HG02763 (cell line): Measurements from ENCODE around the gene PLXNA1.

Source experiments
- ATAC-seq: cut with Tn5 transposase; IDR thresholded peaks from one replicate; pipeline ENCODE4 v1.9.1; 2021; ENCODE audit warnings: mild to moderate bottlenecking, moderate library complexity; ENCODE audit not compliant: unreplicated experiment

Gene PLXNA1

GRCh38 chr3:127015282-127016042 lies 32.5 kb downstream of the PLXNA1 start:
- peak; percentile 67 for ATAC-seq

- no peak for ATAC-seq
These were observed 33.1 kb downstream of the PLXNA1 start for GRCh38 chr3:127016043-127016343.

DNA sequence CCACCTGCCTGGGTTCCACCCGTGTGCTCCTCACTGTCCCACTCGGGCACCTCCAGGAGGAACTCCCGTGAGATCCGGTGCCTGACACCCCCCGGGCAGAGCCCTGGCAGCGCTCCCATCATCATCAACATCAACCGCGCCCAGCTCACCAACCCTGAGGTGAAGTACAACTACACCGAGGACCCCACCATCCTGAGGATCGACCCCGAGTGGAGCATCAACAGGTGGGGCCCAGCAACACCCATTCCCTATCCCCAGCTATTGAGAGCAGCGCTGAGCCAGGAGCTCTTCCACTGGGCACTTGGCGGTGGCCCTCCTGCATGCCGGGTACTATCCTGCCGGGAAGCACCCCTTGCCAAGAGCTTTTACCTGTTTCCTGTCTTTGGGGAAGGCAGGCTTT lies 33.5 kb downstream of the PLXNA1 start:
- no peak for ATAC-seq

DNA sequence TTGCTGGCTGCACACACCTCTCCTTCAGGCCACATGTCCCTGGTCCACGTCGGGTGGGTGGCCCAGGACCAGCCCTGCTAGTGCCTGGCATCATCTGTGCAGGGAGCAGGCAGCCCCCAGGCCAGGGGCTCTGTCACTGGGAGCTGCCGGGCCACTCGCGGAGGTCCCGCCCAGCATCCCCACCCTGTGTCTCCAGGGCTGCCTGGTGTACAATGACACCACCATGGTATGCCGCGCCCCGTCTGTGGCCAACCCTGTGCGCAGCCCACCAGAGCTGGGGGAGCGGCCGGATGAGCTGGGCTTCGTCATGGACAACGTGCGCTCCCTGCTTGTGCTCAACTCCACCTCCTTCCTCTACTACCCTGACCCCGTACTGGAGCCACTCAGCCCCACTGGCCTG lies 34.3 kb downstream of the PLXNA1 start:
- ATAC-seq, result no peak

- no peak for ATAC-seq
These were observed 34.9 kb downstream of the PLXNA1 start for GRCh38 chr3:127017781-127018180.

DNA sequence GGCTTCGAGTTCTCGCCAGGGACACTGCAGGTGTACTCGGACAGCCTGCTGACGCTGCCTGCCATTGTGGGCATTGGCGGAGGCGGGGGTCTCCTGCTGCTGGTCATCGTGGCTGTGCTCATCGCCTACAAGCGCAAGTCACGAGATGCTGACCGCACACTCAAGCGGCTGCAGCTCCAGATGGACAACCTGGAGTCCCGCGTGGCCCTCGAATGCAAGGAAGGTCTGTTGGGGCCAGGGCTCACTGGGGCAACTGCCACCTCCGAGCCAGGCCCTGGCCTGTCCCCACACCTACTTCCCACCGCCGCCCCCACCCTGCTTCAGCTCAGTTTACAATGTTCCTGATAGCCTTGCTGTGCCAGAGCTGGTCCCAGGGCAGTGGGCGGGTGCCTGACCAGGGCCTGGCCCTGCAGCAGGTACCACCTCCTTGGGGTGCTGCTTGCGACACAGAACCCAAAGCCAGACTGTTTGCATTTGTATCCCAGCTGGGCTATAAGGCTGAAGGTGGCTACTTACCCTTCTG lies 35.5 kb downstream of the PLXNA1 start:
- no peak for ATAC-seq

DNA sequence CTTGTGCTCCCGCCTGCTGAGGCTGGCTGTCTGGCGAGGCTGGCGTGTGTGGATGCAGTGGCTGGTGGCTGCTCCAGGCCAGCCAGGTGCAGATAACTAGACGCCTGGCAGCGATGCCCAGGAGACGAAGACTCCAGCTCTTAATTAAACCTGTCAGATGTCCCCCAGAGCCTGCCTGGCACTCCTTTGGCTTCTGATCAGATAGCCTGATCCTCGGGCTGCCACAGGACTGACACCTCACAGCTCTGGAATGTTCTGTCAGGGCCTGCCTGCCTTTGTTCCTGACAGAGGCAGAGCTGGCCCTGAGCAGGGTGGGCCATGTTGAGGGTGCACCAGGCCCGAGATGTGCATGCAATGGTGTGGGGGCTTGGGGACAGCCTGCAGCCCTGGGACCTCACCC lies 36.5 kb downstream of the PLXNA1 start:
- no peak for ATAC-seq

- no peak for ATAC-seq
These were observed 37.6 kb downstream of the PLXNA1 start for GRCh38 chr3:127020543-127020942.

DNA sequence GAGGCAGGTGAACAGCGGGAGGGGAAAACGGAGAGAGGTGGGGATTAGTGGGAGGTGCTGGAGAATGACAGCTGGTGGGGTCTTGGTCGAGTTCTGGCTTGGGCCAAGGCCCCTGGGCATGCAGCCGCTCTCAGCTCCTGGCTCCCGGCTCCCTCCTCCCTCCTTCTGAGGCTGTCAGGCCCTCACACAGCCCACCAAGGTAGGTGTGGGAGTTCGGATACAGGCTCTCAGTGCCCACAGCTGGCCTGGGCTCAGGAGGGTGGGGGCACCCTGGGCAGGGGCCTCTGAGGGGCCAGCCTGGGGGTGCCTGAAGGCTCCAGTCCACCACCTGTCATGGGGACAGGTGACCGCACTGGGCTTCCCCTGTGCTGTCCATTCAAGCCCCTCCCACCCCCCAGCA lies 39.9 kb downstream of the PLXNA1 start:
- no peak for ATAC-seq

DNA sequence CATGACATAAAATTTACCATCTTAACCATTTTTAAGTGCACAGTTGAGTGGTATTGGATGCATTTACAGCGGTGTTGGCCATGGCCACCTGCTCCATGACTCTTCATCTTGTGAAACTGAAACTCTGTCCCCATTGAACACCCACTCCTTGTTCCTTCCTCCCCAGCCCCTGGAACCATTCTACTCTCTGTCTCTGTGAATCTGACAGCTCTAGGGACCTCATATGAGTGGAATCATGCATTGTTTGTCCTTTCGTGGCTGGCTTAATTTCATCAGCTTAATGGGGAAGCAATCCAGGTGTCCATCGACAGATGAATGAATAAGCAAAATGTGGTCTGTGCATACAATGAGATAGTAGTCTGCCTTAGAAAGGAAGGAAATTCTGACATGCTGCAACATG lies 42.5 kb downstream of the PLXNA1 start:
- ATAC-seq, result no peak

DNA sequence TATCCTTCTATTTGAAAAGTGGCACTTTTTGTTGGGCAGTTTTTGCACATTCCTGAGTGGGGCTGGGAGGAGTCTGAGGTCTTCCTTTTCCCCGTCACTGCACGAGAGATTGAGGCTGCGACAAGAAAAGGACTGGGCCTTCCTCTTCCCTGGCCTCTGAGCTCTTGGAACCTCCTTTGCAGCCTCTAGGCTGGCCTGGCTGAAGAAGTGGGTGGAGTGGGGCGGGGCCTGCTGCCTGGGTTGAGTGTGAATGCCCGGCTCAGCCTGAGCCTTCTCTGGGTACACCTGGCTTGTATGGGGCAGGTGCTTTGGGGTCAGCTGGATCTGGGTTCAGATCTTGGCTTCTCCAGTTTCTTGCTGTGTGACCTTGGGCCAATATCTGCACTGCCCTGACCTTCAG lies 43.1 kb downstream of the PLXNA1 start:
- no peak for ATAC-seq

- ATAC-seq, result no peak
These were observed 43.7 kb downstream of the PLXNA1 start for GRCh38 chr3:127026661-127027060.

GRCh38 chr3:127027061-127027735 lies 44.3 kb downstream of the PLXNA1 start:
- no peak for ATAC-seq

- no peak for ATAC-seq
These were observed 45.1 kb downstream of the PLXNA1 start for GRCh38 chr3:127027811-127028548.

DNA sequence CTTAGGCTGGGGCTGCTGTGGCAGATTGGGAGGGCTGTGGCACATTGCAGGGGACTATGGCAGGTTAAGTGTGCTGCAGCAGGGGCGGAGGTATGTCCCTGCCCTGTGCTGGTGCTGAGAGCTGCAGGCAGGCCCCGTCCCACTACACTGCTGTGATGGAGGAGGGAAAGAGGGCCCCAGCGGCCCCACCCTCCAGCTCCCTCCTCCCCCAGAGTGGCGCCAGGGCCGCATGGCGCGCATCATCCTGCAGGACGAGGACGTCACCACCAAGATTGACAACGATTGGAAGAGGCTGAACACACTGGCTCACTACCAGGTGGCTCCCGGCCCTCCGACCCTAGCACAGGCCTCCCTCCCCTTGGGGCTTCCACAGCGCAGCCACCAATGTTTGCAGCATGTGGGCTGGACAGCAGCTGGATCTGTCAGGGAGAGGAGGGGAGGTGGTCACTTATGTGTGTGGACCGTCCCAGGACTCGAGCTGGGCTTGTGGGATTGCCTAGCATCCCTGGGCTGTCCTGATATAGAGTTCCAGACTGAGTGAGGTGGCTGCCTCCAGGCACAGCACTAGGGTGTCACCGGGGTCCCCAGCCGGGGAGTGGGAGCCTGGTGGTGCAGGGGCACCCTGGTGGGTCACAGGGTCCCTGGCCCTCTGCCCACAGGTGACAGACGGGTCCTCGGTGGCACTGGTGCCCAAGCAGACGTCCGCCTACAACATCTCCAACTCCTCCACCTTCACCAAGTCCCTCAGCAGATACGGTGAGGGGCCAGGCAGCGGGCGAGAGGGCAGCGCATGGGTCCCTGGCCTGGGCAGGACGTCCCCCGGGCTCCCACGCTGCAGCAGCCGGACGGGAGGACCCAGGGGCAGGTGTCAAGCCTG lies 46.1 kb downstream of the PLXNA1 start:
- ATAC-seq, result no peak

- ATAC-seq, result no peak
These were observed 47.0 kb downstream of the PLXNA1 start for GRCh38 chr3:127029658-127030507.

- ATAC-seq, result no peak
These were observed 47.8 kb downstream of the PLXNA1 start for GRCh38 chr3:127030508-127031412.

- no peak for ATAC-seq
These were observed 48.5 kb downstream of the PLXNA1 start for GRCh38 chr3:127031413-127031810.

DNA sequence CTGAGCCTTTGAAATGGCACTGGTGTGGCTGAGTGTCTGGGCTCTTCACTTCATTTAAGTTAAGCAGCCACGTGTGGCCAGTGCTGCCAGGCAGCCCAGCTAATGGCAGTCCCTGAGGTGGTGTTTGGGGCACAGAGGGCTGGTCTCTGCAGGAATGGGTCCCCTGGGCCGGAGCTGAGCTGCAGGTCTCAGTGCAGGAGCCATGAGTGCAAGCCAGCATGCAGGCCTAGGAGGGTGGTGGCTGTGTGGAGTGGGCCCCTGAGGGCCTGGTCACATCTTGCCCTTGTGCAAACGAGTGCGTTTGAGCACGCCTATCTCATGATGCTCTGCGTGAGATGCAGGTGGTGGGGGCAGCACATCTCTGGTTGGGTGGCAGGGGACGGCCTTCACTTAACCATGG lies 48.9 kb downstream of the PLXNA1 start:
- no peak for ATAC-seq
